Loucy (cell line): Measurements from ENCODE around the gene TMEM54.

ENCODE experiments used
- H2AFZ ChIP-seq: fragments of 200-600 bp; sonication (generic); 2 replicates; pipeline ENCODE4 v1.6.0; 2016; ENCODE audit warnings: antibody characterized with exemption, mild to moderate bottlenecking, low read length, moderate library complexity
- H3F3A ChIP-seq: fragments of 200-600 bp; 2 replicates; pipeline ENCODE4 v1.6.0; 2016; ENCODE audit warnings: antibody characterized with exemption, low read depth, mild to moderate bottlenecking
- H3K27me3 ChIP-seq: fragments of 200-600 bp; sonication (generic); 2 replicates; pipeline ENCODE4 v1.6.1; 2014; ENCODE audit warnings: low read length, mild to moderate bottlenecking; ENCODE audit not compliant: insufficient read depth, poor library complexity, severe bottlenecking
- H3K36me3 ChIP-seq: fragments of 200-600 bp; sonication (generic); 2 replicates; pipeline ENCODE4 v1.6.1; 2016; ENCODE audit warnings: low read length; ENCODE audit not compliant: insufficient read depth
- H3K4me1 ChIP-seq: fragments of 200-600 bp; sonication (generic); 2 replicates; pipeline ENCODE4 v1.5.1; 2014; ENCODE audit warnings: low read length, mild to moderate bottlenecking; ENCODE audit not compliant: insufficient read depth, poor library complexity, severe bottlenecking
- H3K4me2 ChIP-seq: fragments of 200-600 bp; sonication (generic); 2 replicates; pipeline ENCODE4 v1.6.0; 2014; ENCODE audit warnings: antibody characterized with exemption, low read length, low read depth, mild to moderate bottlenecking; ENCODE audit not compliant: poor library complexity, severe bottlenecking
- H3K4me3 ChIP-seq: fragments of 200-600 bp; sonication (generic); 2 replicates; pipeline ENCODE4 v1.5.1; 2014; ENCODE audit warnings: low read length, mild to moderate bottlenecking, mixed read lengths; ENCODE audit not compliant: poor library complexity, severe bottlenecking
- H3K79me2 ChIP-seq: fragments of 200-600 bp; sonication (generic); 2 replicates; pipeline ENCODE4 v1.6.1; 2014; ENCODE audit warnings: low read length; ENCODE audit not compliant: insufficient read depth
- H3K9ac ChIP-seq: fragments of 200-600 bp; sonication (generic); 2 replicates; pipeline ENCODE4 v1.6.0; 2014; ENCODE audit warnings: mild to moderate bottlenecking, low read depth, low read length, moderate library complexity; ENCODE audit not compliant: poor library complexity, severe bottlenecking
- H3K9me2 ChIP-seq: fragments of 200-600 bp; sonication (generic); replicated peaks from 2 replicates; pipeline ENCODE4 v1.6.1; 2016; ENCODE audit warnings: low read depth, low read length, mixed read lengths
- H3K9me3 ChIP-seq: fragments of 200-600 bp; sonication (generic); 2 replicates; pipeline ENCODE4 v1.6.1; 2014; ENCODE audit warnings: mild to moderate bottlenecking, antibody characterized with exemption, low read length, low read depth; ENCODE audit not compliant: insufficient read depth
- H4K20me1 ChIP-seq: fragments of 200-600 bp; sonication (generic); 2 replicates; pipeline ENCODE4 v1.6.0; 2014; ENCODE audit warnings: antibody characterized with exemption, low read length, mild to moderate bottlenecking; ENCODE audit not compliant: insufficient read depth, poor library complexity, severe bottlenecking
- CTCF ChIP-seq: fragments of 200-600 bp; sonication (generic); conservative IDR thresholded peaks from 2 replicates; pipeline ENCODE4 v1.5.1; 2014; ENCODE audit warnings: mild to moderate bottlenecking, antibody characterized with exemption, low read length
- EZH2phosphoT487 ChIP-seq: fragments of 200-600 bp; IDR thresholded peaks from 2 replicates; pipeline ENCODE4 v1.6.1; 2018; ENCODE audit warnings: antibody characterized with exemption, mild to moderate bottlenecking, moderate library complexity, borderline replicate concordance

Gene TMEM54

GRCh38 chr1:32876341-32877210 lies 24.6 kb downstream of the TMEM54 start:
- no peak overlapping the region for H3K4me2 ChIP-seq
- no peak overlapping the region for H2AFZ ChIP-seq
- H3F3A ChIP-seq = no peaks in the 10 kb centered on the region
- no peaks in the 10 kb centered on the region for H3K79me2 ChIP-seq
- H3K9me2 ChIP-seq = no peaks in the 10 kb centered on the region
- no peaks in the 10 kb centered on the region for H3K27me3 ChIP-seq
- no peaks in the 10 kb centered on the region for H3K36me3 ChIP-seq
- H3K9me3 ChIP-seq = no peaks in the 10 kb centered on the region
- H3K9ac ChIP-seq = no peak overlapping the region
- TF ChIP-seq EZH2phosphoT487 (no peak), CTCF (peak; percentile 87)
- H3K4me1 ChIP-seq = peaks cover 10% of the 10 kb centered on the region
- H3K4me3 ChIP-seq = no peak overlapping the region
- no peaks in the 10 kb centered on the region for H4K20me1 ChIP-seq

- Histone ChIP-seq H3K9ac (no peak overlapping the region), H2AFZ (no peak overlapping the region), H3K4me1 (peaks cover 10% of the 10 kb centered on the region), H3F3A (no peaks in the 10 kb centered on the region), H3K9me3 (no peaks in the 10 kb centered on the region), H3K79me2 (no peaks in the 10 kb centered on the region), H3K4me3 (no peak overlapping the region), H4K20me1 (no peaks in the 10 kb centered on the region), H3K9me2 (no peaks in the 10 kb centered on the region), H3K4me2 (no peak overlapping the region), H3K27me3 (no peaks in the 10 kb centered on the region), H3K36me3 (no peaks in the 10 kb centered on the region)
- no peak for TF ChIP-seq CTCF
- TF ChIP-seq EZH2phosphoT487 = no peak
Observed at GRCh38 chr1:32874860-32875752, 26.1 kb downstream of the TMEM54 start.

GRCh38 chr1:32873484-32873883 lies 27.7 kb downstream of the TMEM54 start:
- Histone ChIP-seq H3K36me3 (no peaks in the 10 kb centered on the region), H3F3A (no peaks in the 10 kb centered on the region), H3K9me2 (no peaks in the 10 kb centered on the region), H4K20me1 (no peaks in the 10 kb centered on the region), H3K4me2 (no peak overlapping the region), H3K4me1 (peaks cover 10% of the 10 kb centered on the region), H3K9ac (no peak overlapping the region), H2AFZ (no peak overlapping the region), H3K4me3 (no peak overlapping the region), H3K27me3 (no peaks in the 10 kb centered on the region), H3K9me3 (no peaks in the 10 kb centered on the region), H3K79me2 (no peaks in the 10 kb centered on the region)
- TF ChIP-seq CTCF (no peak), EZH2phosphoT487 (no peak)
